Muscle of leg (tissue), 11 donors: ENCODE data around the gene GABRA6. TPM values are rescaled to one million over a fixed set of nuclear protein-coding genes. Genes with fewer than 3 reads are reported as not detected.

Source experiments
- DNase-seq: peaks from one replicate; pipeline ENCODE4 v3.0.0; 2013
- H3K27ac ChIP-seq: one replicate; pipeline ENCODE4 v1.5.1; 2013; ENCODE audit warnings: mild to moderate bottlenecking, low read length, control low read depth
- H3K27me3 ChIP-seq: one replicate; pipeline ENCODE4 v1.6.1; 2013; ENCODE audit warnings: low read length; ENCODE audit not compliant: control insufficient read depth, insufficient read depth
- H3K36me3 ChIP-seq: one replicate; pipeline ENCODE4 v1.6.1; 2013; ENCODE audit warnings: low read length; ENCODE audit not compliant: control insufficient read depth, insufficient read depth
- H3K4me1 ChIP-seq: one replicate; pipeline ENCODE4 v1.6.1; 2013; ENCODE audit warnings: low read length; ENCODE audit not compliant: control insufficient read depth, insufficient read depth
- H3K4me3 ChIP-seq: one replicate; pipeline ENCODE4 v1.5.1; 2013; ENCODE audit warnings: low read length, control low read depth
- H3K9me3 ChIP-seq: replicated peaks from 2 replicates; pipeline ENCODE4 v1.6.1; 2013; ENCODE audit warnings: low read depth, low read length; ENCODE audit not compliant: control insufficient read depth
- WGBS: methylation state at CpG from one replicate; pipeline ENCODE4 v1.1.5; 2013; ENCODE audit warnings: missing lambda C conversion rate; ENCODE audit not compliant: insufficient coverage; 5-methylcytosine and 5-hydroxymethylcytosine counted together
- polyA plus RNA-seq, 8 donors: library from polyadenylated mRNA; unstranded; fragments of 120-200 nt; gene quantifications; one replicate each; pipeline versions ENCODE4 v1.2.1 to v1.2.3, GENCODE V29; 2013; ENCODE audit warnings: inconsistent platforms in 1 of 8, low replicate concordance in 1 of 8; ENCODE audit not compliant: insufficient read length in 8 of 8, insufficient read depth in 1 of 8
- total RNA-seq: library from RNA; stranded (reverse); fragments of 120-200 nt; gene quantifications from one replicate; pipeline ENCODE4 v1.2.4, GENCODE V29; 2013

Gene GABRA6
- total and polyA plus RNA-seq, 9 donors: not detected

DNA sequence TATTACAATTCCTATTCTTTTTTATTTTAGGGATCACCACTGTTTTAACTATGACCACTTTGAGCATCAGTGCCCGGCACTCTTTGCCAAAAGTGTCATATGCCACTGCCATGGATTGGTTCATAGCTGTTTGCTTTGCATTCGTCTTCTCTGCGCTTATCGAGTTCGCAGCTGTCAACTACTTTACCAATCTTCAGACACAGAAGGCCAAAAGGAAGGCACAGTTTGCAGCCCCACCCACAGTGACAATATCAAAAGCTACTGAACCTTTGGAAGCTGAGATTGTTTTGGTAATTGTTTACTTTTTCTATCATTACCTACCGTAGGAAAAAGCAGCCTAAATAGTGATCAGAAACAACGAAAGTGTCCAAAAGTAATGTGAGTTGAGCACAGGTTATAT, 6.4 kb downstream of the GABRA6 start:
- no CpG with 5 or more reads among the region's 7 CpGs for WGBS
- H3K36me3 ChIP-seq: no peaks in the 10 kb centered on the region
- H3K4me1 ChIP-seq: no peaks in the 10 kb centered on the region

DNA sequence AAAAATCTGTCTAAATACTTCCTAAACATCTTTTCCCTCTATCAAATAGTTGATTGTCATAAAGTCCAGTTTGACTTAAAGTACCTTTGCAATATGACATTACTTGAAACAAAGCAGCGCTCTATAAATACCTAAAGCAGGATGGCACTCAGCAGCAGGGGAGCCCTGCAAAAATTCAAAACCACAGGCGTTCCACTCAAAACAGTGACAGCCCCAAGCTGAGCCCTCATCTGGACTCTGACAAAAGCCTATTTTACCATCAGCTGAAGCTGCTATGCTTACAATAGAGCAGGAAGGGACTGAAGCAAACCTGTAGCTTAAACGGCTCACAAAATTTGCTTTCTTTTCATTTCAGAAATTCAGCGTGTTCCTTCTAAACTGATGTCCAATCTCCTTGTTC, 11.5 kb downstream of the GABRA6 start:
- Histone ChIP-seq H3K4me3 (no peak overlapping the region), H3K27ac (no peak overlapping the region), H3K9me3 (no peaks in the 10 kb centered on the region), H3K36me3 (no peaks in the 10 kb centered on the region), H3K27me3 (no peaks in the 10 kb centered on the region), H3K4me1 (no peaks in the 10 kb centered on the region)
- DNase-seq: no peak
- WGBS: 64% methylated on average over 4 of the region's 4 CpGs

More for the DNA sequence above, 6.4 kb downstream of the GABRA6 start:
- H3K27me3 ChIP-seq: no peaks in the 10 kb centered on the region
- no peaks in the 10 kb centered on the region for H3K9me3 ChIP-seq
- no peak overlapping the region for H3K27ac ChIP-seq
- DNase-seq: no peak
- H3K4me3 ChIP-seq: no peak overlapping the region

DNA sequence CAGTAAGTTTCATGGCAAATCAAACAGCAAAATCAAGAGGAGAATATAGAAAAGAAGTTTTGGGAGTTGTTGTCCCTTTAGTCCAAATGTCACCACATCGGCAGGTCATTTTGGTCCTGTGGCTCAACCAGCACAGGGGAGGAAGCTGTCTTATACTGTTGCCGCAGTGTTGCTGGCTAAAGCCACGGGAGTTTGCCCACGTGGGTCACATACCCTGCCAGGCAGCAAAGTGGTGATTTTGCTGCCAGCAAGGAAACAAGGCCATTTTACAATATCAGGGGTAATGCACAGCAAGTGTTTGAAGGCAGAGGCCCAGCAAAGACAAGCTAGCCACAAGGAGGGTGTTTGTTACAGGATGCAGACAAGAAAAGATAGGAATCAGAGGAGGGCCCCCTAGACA, 14.5 kb downstream of the GABRA6 start:
- Histone ChIP-seq H3K36me3 (no peaks in the 10 kb centered on the region), H3K4me1 (no peaks in the 10 kb centered on the region), H3K9me3 (no peaks in the 10 kb centered on the region), H3K4me3 (no peak overlapping the region), H3K27me3 (no peaks in the 10 kb centered on the region), H3K27ac (no peak overlapping the region)
- 84% methylated on average over 4 of the region's 4 CpGs for WGBS
- no peak for DNase-seq

DNA sequence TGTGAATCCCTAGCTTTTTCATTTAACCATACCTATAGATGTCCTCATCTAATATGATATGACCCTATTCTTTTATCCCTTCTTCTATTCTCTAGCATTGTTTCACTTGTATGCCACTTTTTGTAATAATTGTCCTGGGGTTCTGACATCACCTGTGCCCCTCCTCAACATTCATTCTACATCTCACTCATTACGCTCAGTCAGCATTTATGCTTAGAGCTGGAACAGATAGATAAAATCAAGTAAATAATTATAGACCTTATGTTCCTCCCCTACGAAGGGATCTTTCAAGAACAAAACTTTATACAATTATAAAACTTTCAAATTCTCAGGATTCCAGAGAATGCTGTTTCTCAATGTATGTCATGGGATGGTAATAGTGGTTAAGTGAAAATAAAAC, 18.0 kb downstream of the GABRA6 start:
- Histone ChIP-seq H3K9me3 (no peaks in the 10 kb centered on the region), H3K27me3 (no peaks in the 10 kb centered on the region), H3K36me3 (no peaks in the 10 kb centered on the region), H3K27ac (no peak overlapping the region), H3K4me3 (no peak overlapping the region), H3K4me1 (no peaks in the 10 kb centered on the region)
- no CpG with 5 or more reads among the region's 2 CpGs for WGBS
- DNase-seq: no peak

DNA sequence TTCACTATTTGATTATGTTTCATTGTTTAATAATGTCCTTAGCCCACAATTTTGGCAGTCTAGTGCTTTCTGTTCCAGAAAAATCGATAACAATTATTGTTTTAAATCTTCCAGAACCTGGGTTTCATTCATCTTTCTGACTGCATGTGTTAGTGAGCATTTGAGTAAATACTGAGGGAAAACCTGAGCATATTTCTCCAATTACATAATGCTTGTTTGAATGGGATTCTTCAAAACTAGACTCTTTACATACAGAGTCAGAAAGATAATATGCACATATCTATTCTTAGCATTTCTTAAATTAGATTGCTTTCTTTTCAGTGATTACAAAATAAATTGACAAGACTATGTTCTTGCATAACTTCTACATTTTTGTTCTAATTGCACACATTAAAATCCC, 21.9 kb downstream of the GABRA6 start:
- Histone ChIP-seq H3K9me3 (no peaks in the 10 kb centered on the region), H3K4me3 (no peak overlapping the region), H3K27ac (no peak overlapping the region), H3K4me1 (no peaks in the 10 kb centered on the region), H3K36me3 (no peaks in the 10 kb centered on the region), H3K27me3 (no peaks in the 10 kb centered on the region)
- no peak for DNase-seq
- WGBS: no CpG with 5 or more reads among the region's 1 CpG

DNA sequence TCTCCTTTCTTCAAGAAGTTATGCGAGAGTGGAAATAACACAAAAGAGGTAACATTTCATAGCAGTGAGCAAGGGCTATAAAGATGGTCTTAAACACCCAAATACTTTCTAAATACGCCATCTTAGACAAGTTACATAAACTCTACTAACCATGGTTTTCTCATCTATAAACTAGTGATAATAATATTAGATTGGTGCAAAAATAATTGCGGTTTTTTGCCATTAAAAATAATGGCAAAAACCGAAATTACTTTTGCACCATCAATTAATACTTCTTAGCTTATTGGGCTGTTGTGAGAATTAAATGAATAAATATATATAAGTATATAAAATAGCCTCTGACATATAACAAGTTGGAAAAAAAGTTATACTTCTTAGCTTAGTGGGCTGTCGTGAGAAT, 23.7 kb downstream of the GABRA6 start:
- Histone ChIP-seq H3K36me3 (no peaks in the 10 kb centered on the region), H3K27ac (no peak overlapping the region), H3K9me3 (no peaks in the 10 kb centered on the region), H3K4me1 (no peaks in the 10 kb centered on the region), H3K4me3 (no peak overlapping the region), H3K27me3 (no peaks in the 10 kb centered on the region)
- DNase-seq: no peak
- WGBS: no CpG with 5 or more reads among the region's 5 CpGs

DNA sequence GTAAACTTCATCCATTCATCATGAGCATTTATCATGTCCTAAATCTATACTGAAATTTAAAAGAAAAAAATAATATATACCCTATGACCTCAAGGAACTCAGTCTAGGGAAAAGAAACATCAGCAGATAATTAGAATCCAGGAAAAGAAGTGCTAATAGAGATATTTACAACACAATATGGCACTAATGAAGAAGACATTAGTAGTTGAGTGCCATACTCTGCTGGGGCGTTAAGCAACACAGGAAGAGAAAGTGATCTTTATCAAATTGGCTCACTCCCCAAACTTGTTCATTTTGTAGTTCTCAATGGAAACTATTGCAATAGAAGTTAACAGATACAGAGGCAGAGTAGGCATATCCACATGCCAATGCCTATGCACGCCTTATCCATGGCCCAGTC, 27.5 kb downstream of the GABRA6 start:
- no peaks in the 10 kb centered on the region for H3K36me3 ChIP-seq
- H3K9me3 ChIP-seq: no peaks in the 10 kb centered on the region
- no peaks in the 10 kb centered on the region for H3K27me3 ChIP-seq
- no peak for DNase-seq
- H3K27ac ChIP-seq: no peak overlapping the region
- no CpG with 5 or more reads among the region's 2 CpGs for WGBS
- H3K4me3 ChIP-seq: no peak overlapping the region
- H3K4me1 ChIP-seq: no peaks in the 10 kb centered on the region

DNA sequence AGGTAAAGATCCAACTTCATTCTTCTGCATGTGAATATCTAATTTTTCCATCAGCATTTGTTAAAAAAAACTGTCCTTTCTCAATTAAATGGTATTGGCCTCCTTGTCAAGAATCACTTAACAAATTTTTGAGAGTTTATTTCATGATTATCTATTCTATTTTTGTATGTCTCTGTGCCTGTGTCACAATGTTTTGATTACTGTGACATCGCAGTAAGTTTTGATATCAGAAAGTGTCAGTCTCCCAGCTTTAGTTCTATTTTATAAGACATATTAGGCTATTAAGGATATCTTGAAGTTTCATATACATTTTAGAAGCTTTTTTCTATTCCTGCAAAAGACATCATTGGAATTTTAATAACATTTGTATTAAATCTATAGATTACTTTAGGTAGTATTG, 33.6 kb downstream of the GABRA6 start:
- WGBS: no CpG with 5 or more reads among the region's 1 CpG
- no peaks in the 10 kb centered on the region for H3K4me1 ChIP-seq
- no peaks in the 10 kb centered on the region for H3K27me3 ChIP-seq
- no peak for DNase-seq
- H3K36me3 ChIP-seq: no peaks in the 10 kb centered on the region
- H3K4me3 ChIP-seq: no peak overlapping the region
- H3K27ac ChIP-seq: no peak overlapping the region
- no peaks in the 10 kb centered on the region for H3K9me3 ChIP-seq

DNA sequence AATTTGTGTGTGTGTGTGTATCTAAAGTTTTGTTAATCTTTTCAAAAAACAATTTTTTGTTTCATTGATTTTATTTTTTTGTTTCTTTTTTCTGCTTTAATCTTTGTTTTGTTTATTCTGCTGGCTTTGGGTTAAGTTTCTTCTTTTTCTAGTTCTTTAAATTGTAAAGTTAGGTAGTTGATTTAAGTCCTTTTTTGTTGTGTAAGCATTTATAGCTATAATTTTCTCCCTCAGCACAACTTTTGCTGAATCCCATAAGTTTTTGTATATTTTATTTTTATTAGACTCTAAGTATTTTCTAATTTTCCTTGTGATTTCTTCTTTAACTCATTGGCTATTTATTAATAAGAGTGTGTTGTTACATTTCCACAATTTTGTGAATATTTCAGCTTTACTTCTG, 34.9 kb downstream of the GABRA6 start:
- Histone ChIP-seq H3K27ac (no peak overlapping the region), H3K4me3 (no peak overlapping the region), H3K4me1 (no peaks in the 10 kb centered on the region), H3K27me3 (no peaks in the 10 kb centered on the region), H3K36me3 (no peaks in the 10 kb centered on the region), H3K9me3 (no peaks in the 10 kb centered on the region)
- no peak for DNase-seq

DNA sequence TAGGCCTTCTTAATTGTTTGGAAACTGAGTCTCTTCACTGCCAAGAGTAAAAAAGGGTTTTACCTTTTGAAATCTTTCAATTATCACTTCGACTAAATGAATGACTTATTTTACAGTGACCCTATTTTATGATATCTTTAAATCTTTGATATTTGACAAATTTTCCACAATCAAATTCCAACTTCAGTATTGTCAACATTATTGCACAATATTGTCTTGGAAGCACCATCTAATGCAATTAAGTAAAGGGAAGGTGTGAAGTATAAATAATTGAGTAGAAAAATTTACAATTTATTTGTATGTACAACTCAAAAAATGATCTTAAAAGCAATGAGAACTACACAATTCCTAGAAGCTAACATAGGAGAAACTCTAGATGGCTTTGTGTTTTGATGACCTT, 49.2 kb downstream of the GABRA6 start:
- Histone ChIP-seq H3K27ac (no peak overlapping the region), H3K27me3 (no peaks in the 10 kb centered on the region), H3K4me1 (no peaks in the 10 kb centered on the region), H3K36me3 (no peaks in the 10 kb centered on the region), H3K9me3 (no peaks in the 10 kb centered on the region), H3K4me3 (no peak overlapping the region)
- DNase-seq: no peak
- WGBS: no CpG with 5 or more reads among the region's 1 CpG

DNA sequence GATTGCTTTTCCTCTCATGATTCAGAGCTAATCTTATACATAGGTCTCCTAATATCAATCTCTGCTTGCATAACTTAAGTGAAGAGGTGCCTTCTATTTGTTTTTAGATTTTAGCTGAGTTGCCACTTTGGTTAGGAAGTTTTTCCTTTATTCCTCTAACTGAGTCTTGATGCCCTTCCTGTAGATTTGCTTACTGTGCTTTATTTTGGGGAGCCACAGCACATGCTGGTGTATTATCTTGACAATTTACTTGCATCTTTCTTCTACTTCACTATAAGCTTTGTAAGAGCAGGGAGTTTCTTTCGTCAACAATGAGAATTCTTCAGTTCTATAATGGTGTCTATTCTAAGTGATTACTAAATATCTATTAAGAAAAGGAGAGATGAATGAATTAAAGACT, 54.9 kb downstream of the GABRA6 start:
- Histone ChIP-seq H3K9me3 (peaks cover 4% of the 10 kb centered on the region), H3K27ac (no peak overlapping the region), H3K4me3 (no peak overlapping the region), H3K4me1 (no peaks in the 10 kb centered on the region), H3K27me3 (no peaks in the 10 kb centered on the region), H3K36me3 (no peaks in the 10 kb centered on the region)
- WGBS: no CpG with 5 or more reads among the region's 1 CpG
- DNase-seq: no peak
